Measurements from ENCODE around the gene UBE2E2. TPM values are rescaled to one million over a fixed set of nuclear protein-coding genes. Genes with fewer than 3 reads are reported as not detected.

The UBE2E2 gene
- total RNA-seq, 1 donor from 2014 or later = 58.1 TPM

GRCh38 chr3:23474580-23475357 lies 271.6 kb downstream of the UBE2E2 start:
- no peak for DNase-seq (ENCODE audit: low read depth)

- DNase-seq (ENCODE audit: low read depth) = no peak
These were observed 272.3 kb downstream of the UBE2E2 start for GRCh38 chr3:23475446-23475845.

GRCh38 chr3:23479026-23479425 lies 275.9 kb downstream of the UBE2E2 start:
- DNase-seq (ENCODE audit: low read depth) = peak; percentile 68

- no peak for DNase-seq (ENCODE audit: low read depth)
These were observed 276.6 kb downstream of the UBE2E2 start for GRCh38 chr3:23479615-23480328.

- DNase-seq (ENCODE audit: low read depth) = no peak
These were observed 277.2 kb downstream of the UBE2E2 start for GRCh38 chr3:23480329-23480714.

GRCh38 chr3:23481011-23481615 lies 278.0 kb downstream of the UBE2E2 start:
- DNase-seq (ENCODE audit: low read depth) = no peak

- DNase-seq (ENCODE audit: low read depth) = no peak
These were observed 278.6 kb downstream of the UBE2E2 start for GRCh38 chr3:23481616-23482278.

- DNase-seq (ENCODE audit: low read depth) = no peak
These were observed 281.3 kb downstream of the UBE2E2 start for GRCh38 chr3:23484386-23484785.

GRCh38 chr3:23485922-23486321 lies 282.8 kb downstream of the UBE2E2 start:
- DNase-seq (ENCODE audit: low read depth) = no peak

GRCh38 chr3:23487015-23487414 lies 283.9 kb downstream of the UBE2E2 start:
- no peak for DNase-seq (ENCODE audit: low read depth)

- no peak for DNase-seq (ENCODE audit: low read depth)
These were observed 285.5 kb downstream of the UBE2E2 start for GRCh38 chr3:23488618-23489017.

- no peak for DNase-seq (ENCODE audit: low read depth)
These were observed 286.4 kb downstream of the UBE2E2 start for GRCh38 chr3:23489300-23490158.

- DNase-seq (ENCODE audit: low read depth) = peak; percentile 28
These were observed 287.3 kb downstream of the UBE2E2 start for GRCh38 chr3:23490459-23490858.

- no peak for DNase-seq (ENCODE audit: low read depth)
These were observed 288.9 kb downstream of the UBE2E2 start for GRCh38 chr3:23492057-23492456.

GRCh38 chr3:23493889-23494288 lies 290.8 kb downstream of the UBE2E2 start:
- DNase-seq (ENCODE audit: low read depth) = no peak

GRCh38 chr3:23494967-23495366 lies 291.8 kb downstream of the UBE2E2 start:
- DNase-seq (ENCODE audit: low read depth) = peak; percentile 49

GRCh38 chr3:23495507-23495906 lies 292.4 kb downstream of the UBE2E2 start:
- DNase-seq (ENCODE audit: low read depth) = peak; percentile 75

GRCh38 chr3:23496165-23496564 lies 293.0 kb downstream of the UBE2E2 start:
- no peak for DNase-seq (ENCODE audit: low read depth)

GRCh38 chr3:23497156-23497555 lies 294.0 kb downstream of the UBE2E2 start:
- no peak for DNase-seq (ENCODE audit: low read depth)

- peak; percentile 94 for DNase-seq (ENCODE audit: low read depth)
These were observed 298.2 kb downstream of the UBE2E2 start for GRCh38 chr3:23501201-23501802.

All from myocyte (in vitro differentiated cells).